Measurements from ENCODE around the gene TMA7B. TPM values are rescaled to one million over a fixed set of nuclear protein-coding genes. Genes with fewer than 3 reads are reported as not detected.

The TMA7B gene
- total and polyA plus RNA-seq, 2 donors (not counting 3 experiments of a cell fraction or from before 2014, with no cell fraction given), result not detected

DNA sequence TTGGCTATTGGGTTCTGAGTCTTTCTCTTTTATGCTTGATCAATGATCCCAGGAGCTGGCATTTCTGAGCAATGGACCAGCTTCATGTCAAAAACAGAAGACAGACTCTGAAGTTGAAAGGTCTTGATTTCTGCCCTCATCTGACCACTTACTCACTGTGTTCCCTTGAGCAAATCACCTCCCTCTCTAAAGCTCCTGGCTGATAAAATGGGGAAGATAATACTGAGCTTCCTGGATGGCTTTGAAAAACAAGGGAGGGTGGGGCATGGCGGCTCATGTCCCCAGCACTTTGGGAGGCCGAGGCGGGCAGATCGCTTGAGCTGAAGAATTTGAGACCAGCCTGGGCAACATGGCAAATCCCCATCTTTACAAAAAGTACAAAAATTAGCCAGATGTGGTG, 40.9 kb downstream of the TMA7B start:
- Histone ChIP-seq H3K9me3 (replicated peaks; ENCODE audit: control insufficient read depth, insufficient read depth, low read length) (no peaks in the 10 kb centered on the region), H3K4me2 (ENCODE audit: insufficient read depth, low read length) (no peak overlapping the region), H3K27me3 (ENCODE audit: control insufficient read depth in 2 of 2, insufficient read depth in 2 of 2, low read length in 2 of 2) (peaks cover 3 to 12% of the 10 kb centered on the region in 2 experiments), H3K9me1 (replicated peaks; ENCODE audit: control insufficient read depth, extremely low read depth, insufficient read depth, low read length) (no peaks in the 10 kb centered on the region), H3K79me2 (ENCODE audit: control insufficient read depth, insufficient read depth, low read length) (no peaks in the 10 kb centered on the region), H3K4me1 (ENCODE audit: control insufficient read depth, extremely low read depth, insufficient read depth, low read length) (no peaks in the 10 kb centered on the region), H3K9ac (replicated peaks; ENCODE audit: extremely low read depth, insufficient read depth, low read length) (no peak overlapping the region), H4K20me1 (replicated peaks; ENCODE audit: control insufficient read depth, extremely low read depth, insufficient read depth, low read length) (no peaks in the 10 kb centered on the region), H3K4me3 (replicated peaks in 1 of 3; ENCODE audit: insufficient read depth in 1 of 3, low read depth in 1 of 3, low read length in 3 of 3) (no peak overlapping the region), H2AFZ (ENCODE audit: low read depth, low read length) (no peak overlapping the region), H3K36me3 (ENCODE audit: control insufficient read depth in 2 of 2, extremely low read depth in 1 of 2, insufficient read depth in 2 of 2, low read length in 2 of 2) (no peaks in the 10 kb centered on the region), H3K27ac (ENCODE audit: insufficient read depth, low read depth, low read length) (no peak overlapping the region)
- dilution Hi-C loops (cut with MboI; ENCODE audit: extremely low pct_ligation_motif_present, low sequenced_read_pairs) (loop anchor here (25.0 kb wide), 1 partner anchor 439 kb away; the partner anchor contains the start of gene CACNA1I), intact Hi-C loops (cut with micrococcal nuclease) (no loop called here)
- CTCF ChIA-PET, result interaction anchor here (1.1 to 3.9 kb wide), 5 partner anchors 9 to 68 kb away, joined by 3 to 16 read pairs (median 7); no protein-coding TSS in a partner anchor
- no peak for FAIRE-seq
- DNase-seq (ENCODE audit: low read depth, low spot score), result no peak
- POLR2A ChIA-PET, result no interaction called here
- TF ChIP-seq, protein P1, sequence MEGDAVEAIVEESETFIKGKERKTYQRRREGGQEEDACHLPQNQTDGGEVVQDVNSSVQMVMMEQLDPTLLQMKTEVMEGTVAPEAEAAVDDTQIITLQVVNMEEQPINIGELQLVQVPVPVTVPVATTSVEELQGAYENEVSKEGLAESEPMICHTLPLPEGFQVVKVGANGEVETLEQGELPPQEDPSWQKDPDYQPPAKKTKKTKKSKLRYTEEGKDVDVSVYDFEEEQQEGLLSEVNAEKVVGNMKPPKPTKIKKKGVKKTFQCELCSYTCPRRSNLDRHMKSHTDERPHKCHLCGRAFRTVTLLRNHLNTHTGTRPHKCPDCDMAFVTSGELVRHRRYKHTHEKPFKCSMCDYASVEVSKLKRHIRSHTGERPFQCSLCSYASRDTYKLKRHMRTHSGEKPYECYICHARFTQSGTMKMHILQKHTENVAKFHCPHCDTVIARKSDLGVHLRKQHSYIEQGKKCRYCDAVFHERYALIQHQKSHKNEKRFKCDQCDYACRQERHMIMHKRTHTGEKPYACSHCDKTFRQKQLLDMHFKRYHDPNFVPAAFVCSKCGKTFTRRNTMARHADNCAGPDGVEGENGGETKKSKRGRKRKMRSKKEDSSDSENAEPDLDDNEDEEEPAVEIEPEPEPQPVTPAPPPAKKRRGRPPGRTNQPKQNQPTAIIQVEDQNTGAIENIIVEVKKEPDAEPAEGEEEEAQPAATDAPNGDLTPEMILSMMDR (IDR thresholded peaks at IDR 0.05; ENCODE audit: extremely low read depth in 1 of 2, insufficient read depth in 1 of 2, low read depth in 1 of 2, low read length in 2 of 2), result no peak
- TF ChIP-seq JUN (IDR thresholded peaks at IDR 0.05; ENCODE audit: borderline replicate concordance, insufficient read depth, insufficient read length, low read depth) (no peak), GATA2 (IDR thresholded peaks at IDR 0.05; ENCODE audit: insufficient read depth, insufficient read length, low read depth, low read length) (no peak), POLR2AphosphoS5 (IDR thresholded peaks at IDR 0.05; ENCODE audit: insufficient read depth, low read depth, low read length) (no peak), MYC (IDR thresholded peaks at IDR 0.05; ENCODE audit: low read depth, low read length) (no peak), POLR2A (IDR thresholded peaks at IDR 0.05; ENCODE audit: low read depth, low read length) (no peak), EZH2 (IDR thresholded peaks at IDR 0.05; ENCODE audit: borderline replicate concordance, low read depth, low read length, severe bottlenecking) (no peak), FOS (IDR thresholded peaks at IDR 0.05; ENCODE audit: borderline replicate concordance, insufficient read depth, low read length) (no peak)
- BruUV-seq (replicated peaks), result no TSS peak

Data from endothelial cell of umbilical vein (primary cell).